H9 (cell line): ENCODE results near the gene AK5. TPM values are rescaled to one million over a fixed set of nuclear protein-coding genes. Genes with fewer than 3 reads are reported as not detected.

Experiments
- DNase-seq: peaks from one replicate; pipeline ENCODE4 v3.0.0-alpha.2; 2017
- H2AFZ ChIP-seq: one replicate; pipeline ENCODE4 v1.6.1; 2013; ENCODE audit warnings: mild to moderate bottlenecking, low read length, control low read depth, moderate library complexity
- H2AK5ac ChIP-seq: 2 replicates; pipeline ENCODE4 v1.6.1; 2013; ENCODE audit warnings: low read length, control low read depth, mixed read lengths; ENCODE audit not compliant: insufficient read length
- H2BK120ac ChIP-seq: one replicate; pipeline ENCODE4 v1.6.1; 2013; ENCODE audit warnings: low read depth, mild to moderate bottlenecking, low read length, control low read depth, inconsistent platforms; ENCODE audit not compliant: poor library complexity, severe bottlenecking
- H2BK12ac ChIP-seq: 2 replicates; pipeline ENCODE4 v1.6.1; 2013; ENCODE audit warnings: low read length, control low read depth, mixed read lengths, low read depth; ENCODE audit not compliant: insufficient read length
- H2BK15ac ChIP-seq: 2 replicates; pipeline ENCODE4 v1.6.1; 2013; ENCODE audit warnings: low read depth, low read length, control low read depth
- H2BK20ac ChIP-seq: one replicate; pipeline ENCODE4 v1.6.1; 2013; ENCODE audit warnings: low read depth, mild to moderate bottlenecking, low read length, control low read depth, inconsistent platforms; ENCODE audit not compliant: poor library complexity, severe bottlenecking
- H2BK5ac ChIP-seq: 2 replicates; pipeline ENCODE4 v1.6.1; 2013; ENCODE audit warnings: low read length, control low read depth, mixed read lengths; ENCODE audit not compliant: insufficient read length
- H3K14ac ChIP-seq: 2 replicates; pipeline ENCODE4 v1.6.1; 2013; ENCODE audit warnings: low read length, control low read depth; ENCODE audit not compliant: insufficient read depth
- H3K18ac ChIP-seq: 2 replicates; pipeline ENCODE4 v1.6.1; 2013; ENCODE audit warnings: low read depth, mild to moderate bottlenecking, mixed read lengths, low read length, control low read depth; ENCODE audit not compliant: insufficient read length
- H3K23ac ChIP-seq: 2 replicates; pipeline ENCODE4 v1.6.1; 2013; ENCODE audit warnings: low read length, control low read depth, mixed read lengths, low read depth; ENCODE audit not compliant: insufficient read length
- H3K23me2 ChIP-seq: 2 replicates; pipeline ENCODE4 v1.6.1; 2013; ENCODE audit warnings: low read depth, mild to moderate bottlenecking, mixed read lengths, low read length, control low read depth; ENCODE audit not compliant: insufficient read length, poor library complexity, severe bottlenecking
- H3K27ac ChIP-seq: 2 replicates; pipeline ENCODE4 v1.5.1; 2013; ENCODE audit warnings: low read length, control low read depth, mixed read lengths, low read depth; ENCODE audit not compliant: insufficient read length
- H3K27me3 ChIP-seq: 2 replicates; pipeline ENCODE4 v1.6.1; 2013; ENCODE audit warnings: low read length, control low read depth, inconsistent platforms; ENCODE audit not compliant: insufficient read depth
- H3K4ac ChIP-seq: 2 replicates; pipeline ENCODE4 v1.6.1; 2013; ENCODE audit warnings: low read depth, mild to moderate bottlenecking, control low read depth, inconsistent platforms, low read length, moderate library complexity
- H3K4me1 ChIP-seq: 2 replicates; pipeline ENCODE4 v1.6.1; 2013; ENCODE audit warnings: low read length, control low read depth, inconsistent platforms; ENCODE audit not compliant: insufficient read depth
- H3K4me2 ChIP-seq: 2 replicates; pipeline ENCODE4 v1.6.1; 2013; ENCODE audit warnings: low read length, control low read depth, mixed read lengths; ENCODE audit not compliant: insufficient read length, insufficient read depth
- H3K56ac ChIP-seq: 2 replicates; pipeline ENCODE4 v1.6.1; 2013; ENCODE audit warnings: low read depth, mild to moderate bottlenecking, mixed read lengths, low read length, control low read depth; ENCODE audit not compliant: insufficient read length
- H3K79me1 ChIP-seq: 2 replicates; pipeline ENCODE4 v1.6.1; 2013; ENCODE audit warnings: low read depth, mild to moderate bottlenecking, moderate library complexity, low read length, control low read depth, inconsistent platforms; ENCODE audit not compliant: insufficient read depth, poor library complexity, severe bottlenecking
- H3K79me2 ChIP-seq: 2 replicates; pipeline ENCODE4 v1.6.1; 2013; ENCODE audit warnings: low read length, control low read depth, inconsistent platforms; ENCODE audit not compliant: insufficient read depth
- H3K9ac ChIP-seq: 2 replicates; pipeline ENCODE4 v1.6.1; 2013; ENCODE audit warnings: low read length, control low read depth, mixed read lengths; ENCODE audit not compliant: insufficient read length; ENCODE audit errors: extremely low read depth
- H3K9me3 ChIP-seq: one replicate; pipeline ENCODE4 v1.6.1; 2013; ENCODE audit warnings: low read depth, low read length, inconsistent platforms; ENCODE audit not compliant: control insufficient read depth
- H3T11ph ChIP-seq: one replicate; pipeline ENCODE4 v1.6.1; 2013; ENCODE audit warnings: mild to moderate bottlenecking, low read length, control low read depth, inconsistent platforms
- H4K20me1 ChIP-seq: one replicate; pipeline ENCODE4 v1.6.1; 2013; ENCODE audit not compliant: control insufficient read depth, insufficient read length, insufficient read depth
- H4K5ac ChIP-seq: 2 replicates; pipeline ENCODE4 v1.6.1; 2013; ENCODE audit warnings: low read depth, mild to moderate bottlenecking, mixed read lengths, low read length, control low read depth; ENCODE audit not compliant: insufficient read length
- H4K8ac ChIP-seq: replicated peaks from 2 replicates; pipeline ENCODE4 v1.6.1; 2013; ENCODE audit warnings: low read length, control low read depth, mixed read lengths, low read depth; ENCODE audit not compliant: insufficient read length
- H4K91ac ChIP-seq: 2 replicates; pipeline ENCODE4 v1.6.1; 2013; ENCODE audit warnings: low read depth, mild to moderate bottlenecking, moderate library complexity, mixed read lengths, low read length, control low read depth; ENCODE audit not compliant: insufficient read length
- H3K27ac Mint-ChIP-seq, 3 experiments: 2 replicates in 2 of 3; 3 replicates in 1 of 3; pipeline ENCODE4 v1.8.0; 2020 to 2021; ENCODE audit warnings: mixed read lengths in 3 of 3, mild to moderate bottlenecking in 1 of 3, moderate library complexity in 1 of 3
- H3K27me3 Mint-ChIP-seq: 2 replicates; pipeline ENCODE4 v1.8.0; 2021; ENCODE audit warnings: low read depth, mild to moderate bottlenecking, moderate library complexity, mixed read lengths
- H3K36me3 Mint-ChIP-seq, 3 experiments: 2 replicates in 2 of 3; 3 replicates in 1 of 3; pipeline ENCODE4 v1.8.0; 2020 to 2021; ENCODE audit warnings: low read depth in 3 of 3, mixed read lengths in 3 of 3; ENCODE audit not compliant: insufficient read depth in 1 of 3
- H3K4me1 Mint-ChIP-seq, 2 experiments: 2 replicates each; pipeline ENCODE4 v1.8.0; 2020; ENCODE audit warnings: mixed read lengths in 2 of 2
- H3K4me3 Mint-ChIP-seq, 2 experiments: 2 replicates in 1 of 2; 3 replicates in 1 of 2; pipeline ENCODE4 v1.8.0; 2020 to 2021; ENCODE audit warnings: mild to moderate bottlenecking in 2 of 2, mixed read lengths in 2 of 2, moderate library complexity in 1 of 2
- H3K9me3 Mint-ChIP-seq, 2 experiments: 2 replicates in 1 of 2; 3 replicates in 1 of 2; pipeline ENCODE4 v1.8.0; 2020; ENCODE audit warnings: mild to moderate bottlenecking in 2 of 2, mixed read lengths in 2 of 2, moderate library complexity in 1 of 2
- CTCF ChIP-seq: fragments of 200-600 bp; sonication (generic); conservative IDR thresholded peaks from 3 replicates; pipeline ENCODE4 v1.8.0; 2021; ENCODE audit warnings: antibody characterized with exemption, mild to moderate bottlenecking
- WGBS: extraction: QIAGEN DNeasy Blood & Tissue Kit; methylation state at CpG from one replicate; pipeline ENCODE4 v1.1.7; 2013; ENCODE audit warnings: missing lambda C conversion rate, low lambda C conversion rate, mixed read lengths; ENCODE audit not compliant: insufficient read length; ENCODE audit errors: extremely low coverage; 5-methylcytosine and 5-hydroxymethylcytosine counted together
- total RNA-seq: library from RNA; stranded (reverse); gene quantifications from 2 replicates; pipeline ENCODE4 v1.2.1, GENCODE V29; 2021

The AK5 gene
- total RNA-seq, 1 experiment from 2014 or later = 2.5 TPM

- Histone ChIP-seq H3K4me1 (no peaks in the 10 kb centered on the region), H2AK5ac (no peak overlapping the region), H3K23ac (no peak overlapping the region), H2AFZ (no peak overlapping the region), H3K9ac (no peak overlapping the region), H3K9me3 (no peaks in the 10 kb centered on the region), H3K27ac (no peak overlapping the region), H2BK120ac (no peak overlapping the region), H3K79me1 (peaks cover 6% of the 10 kb centered on the region), H4K20me1 (no peaks in the 10 kb centered on the region), H4K8ac (no peak overlapping the region), H3K56ac (no peak overlapping the region), H2BK15ac (no peak overlapping the region), H3K27me3 (no peaks in the 10 kb centered on the region), H2BK5ac (no peak overlapping the region), H4K5ac (no peak overlapping the region), H3K4ac (no peak overlapping the region), H2BK20ac (no peak overlapping the region), H4K91ac (no peak overlapping the region), H3K23me2 (no peaks in the 10 kb centered on the region), H3T11ph (no peak overlapping the region), H3K18ac (no peak overlapping the region), H3K14ac (no peak overlapping the region), H3K4me2 (no peak overlapping the region), H2BK12ac (no peak overlapping the region), H3K79me2 (no peaks in the 10 kb centered on the region; the same call in 1 of the 2 replicates)
- WGBS = no CpG with 5 or more reads among the region's 5 CpGs
- Mint-ChIP-seq H3K4me1 (peaks cover 0 to 4% of the 10 kb centered on the region in 2 experiments; a peak in 2 of 4 replicates), H3K27me3 (no peaks in the 10 kb centered on the region), H3K4me3 (no peak overlapping the region), H3K27ac (peak overlapping the region in 1 of 3 experiments; percentile 32; a peak in 4 of 7 replicates), H3K36me3 (peaks cover 30 to 38% (median 31%) of the 10 kb centered on the region in 3 experiments), H3K9me3 (peaks cover 21 to 23% of the 10 kb centered on the region in 2 experiments)
- TF ChIP-seq CTCF = no peak
- DNase-seq = no peak
Measured at GRCh38 chr1:77605246-77606026, 323.6 kb downstream of the AK5 start.
